Measurements from ENCODE around the gene DHX35. TPM values are rescaled to one million over a fixed set of nuclear protein-coding genes. Genes with fewer than 3 reads are reported as not detected.

Gene DHX35
- polyA plus RNA-seq, 1 donor from 2014 or later: 21.3 TPM

DNA sequence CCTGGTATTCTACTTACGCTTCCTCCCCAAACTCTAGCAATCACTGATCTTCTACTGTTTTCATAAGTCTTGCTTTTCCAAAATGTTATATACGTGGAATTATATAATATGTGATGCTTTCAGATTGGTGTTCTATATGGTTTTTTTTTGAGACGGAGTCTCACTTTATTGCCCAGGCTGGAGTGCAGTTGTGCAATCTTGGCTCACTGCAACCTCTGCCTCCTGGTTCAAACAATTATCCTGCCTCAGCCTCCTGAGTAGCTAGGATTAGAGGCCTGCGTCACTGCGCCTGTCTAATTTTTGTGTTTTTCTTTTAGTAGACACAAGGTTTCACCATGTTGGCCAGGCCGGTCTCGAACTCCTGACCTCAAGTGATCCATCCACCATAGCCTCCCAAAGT is 46.8 kb upstream of the DHX35 start:
- Histone ChIP-seq H3K27ac (ENCODE audit: low read length) (no peak overlapping the region), H3K9me3 (ENCODE audit: low read length) (no peaks in the 10 kb centered on the region), H3K27me3 (ENCODE audit: insufficient read depth, low read depth, low read length) (no peaks in the 10 kb centered on the region), H3K36me3 (ENCODE audit: insufficient read depth, low read length) (no peaks in the 10 kb centered on the region), H3K79me2 (replicated peaks; ENCODE audit: insufficient read depth, low read length) (no peaks in the 10 kb centered on the region), H3K4me2 (ENCODE audit: low read length) (no peak overlapping the region), H3F3A (ENCODE audit: insufficient read depth, low read length, poor library complexity, severe bottlenecking) (no peaks in the 10 kb centered on the region), H3K9ac (ENCODE audit: low read length) (no peak overlapping the region), H3K4me3 (ENCODE audit: low read length) (no peak overlapping the region), H2AFZ (ENCODE audit: low read depth, low read length) (no peak overlapping the region), H3K9me2 (ENCODE audit: insufficient read depth, low read length) (no peaks in the 10 kb centered on the region), H4K20me1 (ENCODE audit: insufficient read depth) (no peaks in the 10 kb centered on the region)
- TF ChIP-seq, protein P1, sequence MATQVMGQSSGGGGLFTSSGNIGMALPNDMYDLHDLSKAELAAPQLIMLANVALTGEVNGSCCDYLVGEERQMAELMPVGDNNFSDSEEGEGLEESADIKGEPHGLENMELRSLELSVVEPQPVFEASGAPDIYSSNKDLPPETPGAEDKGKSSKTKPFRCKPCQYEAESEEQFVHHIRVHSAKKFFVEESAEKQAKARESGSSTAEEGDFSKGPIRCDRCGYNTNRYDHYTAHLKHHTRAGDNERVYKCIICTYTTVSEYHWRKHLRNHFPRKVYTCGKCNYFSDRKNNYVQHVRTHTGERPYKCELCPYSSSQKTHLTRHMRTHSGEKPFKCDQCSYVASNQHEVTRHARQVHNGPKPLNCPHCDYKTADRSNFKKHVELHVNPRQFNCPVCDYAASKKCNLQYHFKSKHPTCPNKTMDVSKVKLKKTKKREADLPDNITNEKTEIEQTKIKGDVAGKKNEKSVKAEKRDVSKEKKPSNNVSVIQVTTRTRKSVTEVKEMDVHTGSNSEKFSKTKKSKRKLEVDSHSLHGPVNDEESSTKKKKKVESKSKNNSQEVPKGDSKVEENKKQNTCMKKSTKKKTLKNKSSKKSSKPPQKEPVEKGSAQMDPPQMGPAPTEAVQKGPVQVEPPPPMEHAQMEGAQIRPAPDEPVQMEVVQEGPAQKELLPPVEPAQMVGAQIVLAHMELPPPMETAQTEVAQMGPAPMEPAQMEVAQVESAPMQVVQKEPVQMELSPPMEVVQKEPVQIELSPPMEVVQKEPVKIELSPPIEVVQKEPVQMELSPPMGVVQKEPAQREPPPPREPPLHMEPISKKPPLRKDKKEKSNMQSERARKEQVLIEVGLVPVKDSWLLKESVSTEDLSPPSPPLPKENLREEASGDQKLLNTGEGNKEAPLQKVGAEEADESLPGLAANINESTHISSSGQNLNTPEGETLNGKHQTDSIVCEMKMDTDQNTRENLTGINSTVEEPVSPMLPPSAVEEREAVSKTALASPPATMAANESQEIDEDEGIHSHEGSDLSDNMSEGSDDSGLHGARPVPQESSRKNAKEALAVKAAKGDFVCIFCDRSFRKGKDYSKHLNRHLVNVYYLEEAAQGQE (IDR thresholded peaks at IDR 0.05; ENCODE audit: borderline replicate concordance): no peak
- TF ChIP-seq EZH2 (IDR thresholded peaks at IDR 0.05; ENCODE audit: borderline replicate concordance, insufficient read depth, low read length, poor library complexity, severe bottlenecking): no peak
- TF ChIP-seq MXI1 (conservative IDR thresholded peaks at IDR 0.05; ENCODE audit: poor library complexity, severe bottlenecking): no peak
- TF ChIP-seq POLR2AphosphoS5 (IDR thresholded peaks at IDR 0.05): no peak
- no peak for TF ChIP-seq EP300 (conservative IDR thresholded peaks at IDR 0.05; ENCODE audit: poor library complexity, severe bottlenecking)
- TF ChIP-seq TAF1 (IDR thresholded peaks at IDR 0.05; ENCODE audit: low read depth): no peak
- no peak for TF ChIP-seq RAD21 (conservative IDR thresholded peaks at IDR 0.05)
- no peak for TF ChIP-seq SMC3 (conservative IDR thresholded peaks at IDR 0.05; ENCODE audit: poor library complexity)
- TF ChIP-seq, protein P2, sequence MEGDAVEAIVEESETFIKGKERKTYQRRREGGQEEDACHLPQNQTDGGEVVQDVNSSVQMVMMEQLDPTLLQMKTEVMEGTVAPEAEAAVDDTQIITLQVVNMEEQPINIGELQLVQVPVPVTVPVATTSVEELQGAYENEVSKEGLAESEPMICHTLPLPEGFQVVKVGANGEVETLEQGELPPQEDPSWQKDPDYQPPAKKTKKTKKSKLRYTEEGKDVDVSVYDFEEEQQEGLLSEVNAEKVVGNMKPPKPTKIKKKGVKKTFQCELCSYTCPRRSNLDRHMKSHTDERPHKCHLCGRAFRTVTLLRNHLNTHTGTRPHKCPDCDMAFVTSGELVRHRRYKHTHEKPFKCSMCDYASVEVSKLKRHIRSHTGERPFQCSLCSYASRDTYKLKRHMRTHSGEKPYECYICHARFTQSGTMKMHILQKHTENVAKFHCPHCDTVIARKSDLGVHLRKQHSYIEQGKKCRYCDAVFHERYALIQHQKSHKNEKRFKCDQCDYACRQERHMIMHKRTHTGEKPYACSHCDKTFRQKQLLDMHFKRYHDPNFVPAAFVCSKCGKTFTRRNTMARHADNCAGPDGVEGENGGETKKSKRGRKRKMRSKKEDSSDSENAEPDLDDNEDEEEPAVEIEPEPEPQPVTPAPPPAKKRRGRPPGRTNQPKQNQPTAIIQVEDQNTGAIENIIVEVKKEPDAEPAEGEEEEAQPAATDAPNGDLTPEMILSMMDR (IDR thresholded peaks at IDR 0.05; ENCODE audit: poor library complexity, severe bottlenecking): no peak

DNA sequence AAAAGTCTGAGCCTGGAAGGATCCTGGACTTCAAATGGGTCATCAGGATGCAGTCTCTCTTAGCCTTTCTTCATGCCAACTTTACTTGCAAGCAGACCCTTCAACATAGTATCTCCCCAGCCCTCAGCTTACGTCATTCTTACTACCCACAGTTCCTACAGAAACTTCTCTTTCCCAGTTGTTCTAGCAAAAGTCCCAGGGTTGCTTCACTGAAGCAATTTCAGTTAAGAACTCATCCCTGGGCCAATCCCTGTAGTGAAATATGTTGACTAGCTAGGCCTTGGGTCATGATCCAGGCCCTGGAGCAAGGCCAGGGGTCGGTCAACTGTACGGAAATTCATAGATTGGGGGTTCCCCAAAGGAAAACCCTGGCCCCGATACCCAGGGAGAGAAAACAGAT is 44.5 kb upstream of the DHX35 start:
- no peaks in the 10 kb centered on the region for H3K9me2 ChIP-seq (ENCODE audit: insufficient read depth, low read length)
- no peak overlapping the region for H3K4me3 ChIP-seq (ENCODE audit: low read length)
- no peaks in the 10 kb centered on the region for H3K36me3 ChIP-seq (ENCODE audit: insufficient read depth, low read length)
- H2AFZ ChIP-seq (ENCODE audit: low read depth, low read length): no peak overlapping the region
- H3F3A ChIP-seq (ENCODE audit: insufficient read depth, low read length, poor library complexity, severe bottlenecking): no peaks in the 10 kb centered on the region
- no peak overlapping the region for H3K4me2 ChIP-seq (ENCODE audit: low read length)
- no peaks in the 10 kb centered on the region for H3K9me3 ChIP-seq (ENCODE audit: low read length)
- H3K9ac ChIP-seq (ENCODE audit: low read length): no peak overlapping the region
- TF ChIP-seq POLR2AphosphoS5 (IDR thresholded peaks at IDR 0.05): no peak
- TF ChIP-seq, protein P1 (IDR thresholded peaks at IDR 0.05; ENCODE audit: borderline replicate concordance): no peak
- TF ChIP-seq MXI1 (conservative IDR thresholded peaks at IDR 0.05; ENCODE audit: poor library complexity, severe bottlenecking): no peak
- no peak for TF ChIP-seq RAD21 (conservative IDR thresholded peaks at IDR 0.05)
- TF ChIP-seq, protein P2 (IDR thresholded peaks at IDR 0.05; ENCODE audit: poor library complexity, severe bottlenecking): no peak
- TF ChIP-seq TAF1 (IDR thresholded peaks at IDR 0.05; ENCODE audit: low read depth): no peak
- no peak for TF ChIP-seq EZH2 (IDR thresholded peaks at IDR 0.05; ENCODE audit: borderline replicate concordance, insufficient read depth, low read length, poor library complexity, severe bottlenecking)
- no peak for TF ChIP-seq SMC3 (conservative IDR thresholded peaks at IDR 0.05; ENCODE audit: poor library complexity)
- TF ChIP-seq EP300 (conservative IDR thresholded peaks at IDR 0.05; ENCODE audit: poor library complexity, severe bottlenecking): no peak
- H3K27me3 ChIP-seq (ENCODE audit: insufficient read depth, low read depth, low read length): no peaks in the 10 kb centered on the region
- H4K20me1 ChIP-seq (ENCODE audit: insufficient read depth): no peaks in the 10 kb centered on the region
- no peaks in the 10 kb centered on the region for H3K79me2 ChIP-seq (replicated peaks; ENCODE audit: insufficient read depth, low read length)
- no peak overlapping the region for H3K27ac ChIP-seq (ENCODE audit: low read length)

Data from neural cell (in vitro differentiated cells).